Stimulated activated CD4-positive, alpha-beta T cell treated with anti-CD3 and anti-CD28 coated beads, Interleukin-1b, Interleukin-23, amount 100 ng/mL, for 48 hours (primary cell): Measurements from ENCODE around the gene PLD6.
"Not testable (repeated sequence)": the region's sequence is repeated elsewhere in the genome, so short reads cannot be mapped to it uniquely, and the experiment has no call there.

Source experiments
- DNase-seq: peaks from one replicate; pipeline ENCODE4 v3.0.0-alpha.2; 2020

PLD6 gene

DNA sequence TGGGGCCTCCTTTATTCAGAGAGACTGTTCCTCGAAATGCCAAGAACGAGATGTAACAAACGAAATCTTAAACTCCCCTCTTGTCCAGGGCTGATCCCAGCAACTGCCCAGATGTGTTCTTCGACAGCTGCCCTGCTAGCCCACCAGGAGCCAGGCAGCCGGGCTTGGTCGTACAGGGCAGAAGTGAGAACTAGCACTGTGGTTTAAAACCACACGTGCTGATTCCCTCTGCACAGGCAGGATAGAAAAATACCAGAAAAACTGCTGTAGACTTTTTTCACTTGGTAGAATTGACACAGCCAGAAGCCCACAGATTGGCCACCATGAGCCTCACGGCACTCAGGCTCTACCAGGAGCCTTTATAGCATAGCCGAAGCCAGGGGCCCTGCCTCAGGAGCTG is 33.1 kb downstream of the PLD6 start:
- DNase-seq: no peak

DNA sequence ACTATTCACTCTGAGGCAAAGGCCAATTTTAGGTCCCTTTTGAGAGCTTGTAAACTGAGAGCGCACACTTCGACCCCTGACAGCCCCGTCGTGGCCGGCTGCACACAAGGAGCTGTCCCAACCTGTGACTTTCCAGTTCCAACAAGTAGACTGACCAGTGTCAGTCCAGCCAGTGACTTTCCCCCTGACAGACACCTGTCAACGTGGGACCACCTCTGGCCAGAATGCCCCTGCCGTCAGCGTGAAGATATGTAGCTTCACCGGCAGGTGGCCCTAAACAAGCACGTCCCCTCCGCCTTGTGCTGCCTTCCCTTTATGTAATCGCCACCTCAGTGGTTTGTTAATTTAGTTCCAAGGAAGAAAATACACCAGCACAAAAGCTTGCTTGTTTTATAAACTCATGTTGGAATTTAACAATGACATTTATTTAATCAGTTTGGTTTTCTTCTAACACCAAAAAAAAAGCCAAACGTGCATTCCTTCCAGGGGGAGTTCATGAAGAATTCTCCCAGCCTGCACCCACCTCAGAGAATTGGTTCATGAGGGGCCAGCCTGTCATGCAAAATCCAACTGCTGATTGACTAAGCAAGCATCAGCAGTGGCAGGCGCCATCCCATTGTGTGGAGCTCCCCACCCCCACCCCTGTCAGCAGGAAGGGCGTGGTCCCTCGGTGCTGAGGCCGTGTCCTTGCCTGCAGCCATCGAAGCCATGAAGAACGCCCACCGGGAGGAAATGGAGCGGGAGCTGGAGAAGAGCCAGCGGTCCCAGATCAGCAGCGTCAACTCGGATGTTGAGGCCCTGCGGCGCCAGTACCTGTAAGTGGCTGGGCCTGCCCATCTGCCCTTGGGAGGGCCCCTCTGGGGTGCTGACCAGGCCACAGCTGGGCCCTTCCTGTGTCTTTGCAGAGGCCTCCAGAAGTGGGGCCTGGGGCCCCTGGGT is 33.9 kb downstream of the PLD6 start:
- DNase-seq: no peak

GRCh38 chr17:17171186-17171585 is 34.9 kb downstream of the PLD6 start:
- no peak for DNase-seq

- DNase-seq: no peak
These were observed 35.7 kb downstream of the PLD6 start for GRCh38 chr17:17170346-17170985.

DNA sequence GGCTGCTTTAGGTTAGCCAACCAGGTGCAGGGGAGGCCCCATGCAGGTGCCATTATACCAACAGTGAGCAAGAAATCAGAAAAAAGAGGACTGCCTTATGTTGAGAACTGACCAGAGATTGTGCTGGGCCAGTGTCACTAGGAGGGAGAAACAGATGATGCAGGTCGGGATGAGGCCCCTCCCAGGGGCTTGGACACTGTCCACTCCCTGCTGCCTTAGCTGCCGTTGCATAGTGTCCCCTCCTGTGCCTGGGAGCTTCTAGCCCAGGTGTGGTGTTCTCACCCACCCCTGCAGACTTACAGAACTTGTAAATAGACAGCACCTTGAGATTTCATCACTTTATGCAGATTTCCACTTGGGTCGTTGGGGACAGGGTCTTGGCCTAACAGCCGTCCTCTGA is 36.7 kb downstream of the PLD6 start:
- DNase-seq: no peak

DNA sequence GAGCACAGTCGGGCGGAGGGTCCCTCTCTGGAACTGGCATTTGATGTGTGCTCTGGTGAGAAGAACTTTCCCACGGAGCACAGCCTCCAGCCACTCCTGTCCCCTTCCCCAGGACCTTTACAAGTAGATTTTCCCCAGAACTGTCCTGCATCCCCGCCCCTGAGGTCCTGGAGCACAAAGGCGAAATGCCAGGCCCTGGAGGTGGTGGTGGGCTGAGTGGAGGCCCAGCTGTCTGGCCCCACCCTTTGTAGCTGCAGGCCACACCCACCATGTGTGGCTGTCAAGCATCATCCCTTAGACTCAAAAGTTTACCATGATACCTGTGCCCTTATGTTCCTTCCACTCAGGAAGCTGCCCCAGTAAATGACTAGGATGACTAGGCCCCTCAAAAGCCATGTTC is 37.7 kb downstream of the PLD6 start:
- DNase-seq: no peak

DNA sequence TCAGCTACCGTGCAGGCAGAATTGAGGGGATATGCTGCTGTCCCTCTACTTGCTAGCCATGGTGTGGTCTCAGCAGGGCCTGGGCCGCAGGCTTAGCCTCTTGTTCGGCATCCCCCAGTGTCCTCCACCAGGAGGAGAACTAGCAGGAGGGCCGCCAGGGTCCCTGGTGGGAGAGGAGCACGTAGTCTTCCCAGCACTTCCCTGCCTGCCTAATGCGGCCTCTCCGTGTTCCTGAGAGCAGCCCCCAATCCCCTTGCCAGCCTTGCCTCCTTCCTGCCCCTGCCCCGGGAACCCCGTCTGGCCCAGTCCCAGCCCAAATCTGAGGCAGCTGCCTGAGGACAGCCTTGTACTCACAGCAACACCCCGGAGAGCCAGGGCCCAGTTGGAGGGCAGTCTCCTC is 38.1 kb downstream of the PLD6 start:
- DNase-seq: no peak

- DNase-seq: no peak
These were observed 38.8 kb downstream of the PLD6 start for GRCh38 chr17:17167356-17167755.

- DNase-seq: no peak
These were observed 39.7 kb downstream of the PLD6 start for GRCh38 chr17:17166446-17166845.

- DNase-seq: no peak
These were observed 40.3 kb downstream of the PLD6 start for GRCh38 chr17:17165666-17166308.

GRCh38 chr17:17164676-17165075 is 41.5 kb downstream of the PLD6 start:
- no peak for DNase-seq

DNA sequence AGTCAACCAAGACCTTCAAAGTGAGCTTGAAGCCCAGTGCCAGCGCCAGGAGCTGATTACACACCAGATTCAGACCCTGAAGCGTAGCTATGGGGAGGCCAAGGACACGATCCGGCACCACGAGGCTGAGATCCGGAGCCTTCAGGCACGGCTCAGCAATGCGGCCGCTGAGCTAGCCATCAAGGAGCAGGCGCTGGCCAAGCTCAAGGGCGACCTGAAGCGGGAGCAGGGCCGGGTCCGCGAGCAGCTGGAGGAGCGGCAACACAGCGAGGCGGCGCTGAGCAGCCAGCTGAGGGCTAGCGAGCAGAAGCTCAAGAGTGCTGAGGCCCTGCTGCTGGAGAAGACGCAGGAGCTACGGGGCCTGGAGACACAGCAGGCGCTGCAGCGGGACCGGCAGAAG is 42.0 kb downstream of the PLD6 start:
- DNase-seq: no peak

DNA sequence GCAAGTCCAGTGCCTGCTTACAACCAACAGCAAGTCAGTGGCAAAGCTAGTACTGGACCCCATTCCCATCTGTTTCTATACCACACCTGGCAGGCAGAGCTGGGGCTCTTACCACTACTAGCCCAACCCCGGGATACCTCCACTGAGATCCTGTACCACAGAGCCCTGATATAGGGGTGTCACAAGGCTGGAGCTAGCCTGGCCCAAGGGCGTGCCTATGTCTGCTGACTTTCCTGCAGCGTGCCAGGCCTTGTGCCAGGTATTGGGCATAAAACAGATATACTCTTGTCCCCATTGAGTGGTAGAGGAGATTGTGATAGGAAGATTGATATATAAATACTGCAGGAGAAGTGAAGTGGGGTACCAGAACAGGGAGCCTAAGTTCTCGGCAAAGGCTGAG is 44.4 kb downstream of the PLD6 start:
- DNase-seq: no peak

- DNase-seq: no peak
These were observed 45.0 kb downstream of the PLD6 start for GRCh38 chr17:17161121-17161520.

DNA sequence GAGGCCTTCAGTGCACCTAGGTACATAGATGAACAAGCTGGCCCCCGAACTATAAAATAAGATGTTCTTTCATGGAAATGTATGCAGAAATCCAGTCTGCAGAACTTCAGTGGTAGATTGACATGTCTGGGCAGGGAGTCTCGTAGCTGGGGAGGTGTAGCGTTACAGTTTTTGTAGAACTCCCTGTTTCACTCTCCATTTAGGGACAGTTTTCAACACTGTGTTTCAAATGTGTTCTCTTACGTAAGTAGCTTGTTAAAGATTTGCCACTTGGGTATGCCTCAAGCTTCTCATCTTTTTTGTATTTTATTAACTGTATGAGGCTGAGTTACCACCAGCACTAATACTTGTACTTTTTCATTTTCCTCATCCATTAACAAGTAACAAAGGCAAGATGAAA is 46.6 kb downstream of the PLD6 start:
- DNase-seq: no peak

GRCh38 chr17:17158506-17158905 is 47.6 kb downstream of the PLD6 start:
- DNase-seq: not testable (repeated sequence)

GRCh38 chr17:17157041-17157440 is 49.1 kb downstream of the PLD6 start:
- DNase-seq: no peak

- no peak for DNase-seq
These were observed 49.6 kb downstream of the PLD6 start for GRCh38 chr17:17156511-17156910.

GRCh38 chr17:17156107-17156506 is 50.0 kb downstream of the PLD6 start:
- DNase-seq: no peak

- no peak for DNase-seq
These were observed 50.6 kb downstream of the PLD6 start for GRCh38 chr17:17155568-17155967.

DNA sequence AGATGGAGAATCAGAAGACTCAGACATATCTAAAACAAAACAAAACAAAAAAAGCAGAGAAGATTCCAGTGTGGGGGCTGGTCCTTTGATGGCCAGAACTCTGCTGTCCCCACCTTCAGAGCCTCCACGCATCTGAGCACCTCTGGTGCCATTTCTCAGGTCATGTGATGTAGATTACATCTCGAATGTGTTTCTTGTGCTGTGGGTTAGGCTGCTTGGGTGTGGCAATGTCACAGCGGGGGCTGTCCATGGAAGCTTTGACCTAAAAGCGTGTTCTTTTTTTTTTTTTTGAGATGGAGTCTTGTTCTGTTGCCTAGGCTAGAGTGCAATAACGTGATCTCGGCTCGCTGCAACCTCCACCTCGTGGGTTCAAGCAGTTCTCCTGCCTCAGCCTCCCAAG is 51.2 kb downstream of the PLD6 start:
- DNase-seq: no peak

DNA sequence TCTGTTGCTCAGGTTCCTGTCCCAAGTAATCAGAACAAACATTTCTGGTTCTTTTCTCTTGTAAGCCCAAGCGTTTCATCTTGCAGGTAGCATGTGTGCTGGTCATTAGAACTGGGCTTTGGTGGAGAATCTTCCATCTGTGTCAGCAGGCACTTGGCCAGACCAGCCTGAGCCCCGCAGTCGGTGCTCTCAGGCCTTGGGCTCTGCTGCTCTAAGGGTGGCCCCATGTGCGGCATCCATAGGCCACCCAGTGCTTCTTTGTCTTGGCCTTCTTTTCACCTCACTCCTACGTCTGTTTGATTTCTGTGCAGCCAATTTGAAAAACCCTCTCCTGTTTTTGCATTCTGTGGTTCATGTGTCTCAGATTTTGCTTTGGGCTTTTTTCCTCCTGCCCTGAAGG is 51.6 kb downstream of the PLD6 start:
- no peak for DNase-seq

GRCh38 chr17:17153709-17154108 is 52.4 kb downstream of the PLD6 start:
- DNase-seq: no peak

DNA sequence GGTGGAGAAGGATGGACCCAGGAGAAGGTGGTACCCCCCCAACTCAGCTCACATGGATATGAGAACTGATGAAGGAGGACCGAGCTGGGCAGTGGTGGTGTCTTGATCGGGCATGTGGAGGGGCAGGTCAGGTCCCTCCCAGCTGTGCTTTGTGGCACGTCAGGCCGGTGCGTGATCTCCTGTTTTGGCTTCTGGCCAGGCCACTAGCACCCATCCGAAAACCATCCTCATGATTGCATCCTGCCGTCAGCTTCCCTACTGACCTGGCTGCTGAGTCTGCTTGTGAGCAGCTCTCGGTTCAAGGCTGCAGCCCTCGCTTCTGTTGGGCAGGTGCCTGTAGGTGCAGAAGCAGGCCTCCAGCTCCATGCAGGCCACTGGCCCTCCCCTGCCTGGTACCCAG is 53.1 kb downstream of the PLD6 start:
- DNase-seq: no peak
